Activated gamma-delta T cell treated with Interleukin-2 at 50 U/mL for 16 hours (primary cell): Measurements from ENCODE around the gene ALG13.
"Not testable (repeated sequence)": the region's sequence is repeated elsewhere in the genome, so short reads cannot be mapped to it uniquely, and the experiment has no call there.

Experiments used
- DNase-seq: peaks from one replicate; pipeline ENCODE4 v3.0.0-alpha.2; 2020

The ALG13 gene

GRCh38 chrX:111680988-111681779 is at the start of gene ALG13:
Gene ALG13 (plus strand): TSS chrX:111681170. CDS start chrX:111681219, 49 bp downstream.
- DNase-seq: peak; percentile 85

- DNase-seq: no peak
Measured at GRCh38 chrX:111634823-111635729, 45.9 kb upstream of the ALG13 start.

GRCh38 chrX:111641969-111642368 is 39.0 kb upstream of the ALG13 start:
- no peak for DNase-seq

- not testable (repeated sequence) for DNase-seq
Measured at GRCh38 chrX:111645165-111645564, 35.8 kb upstream of the ALG13 start.

GRCh38 chrX:111645607-111646006 is 35.4 kb upstream of the ALG13 start:
- DNase-seq: no peak

- DNase-seq: no peak
Measured at GRCh38 chrX:111646515-111646914, 34.5 kb upstream of the ALG13 start.

- DNase-seq: no peak
Measured at GRCh38 chrX:111648802-111649201, 32.2 kb upstream of the ALG13 start.

GRCh38 chrX:111649638-111650037 is 31.3 kb upstream of the ALG13 start:
- no peak for DNase-seq

GRCh38 chrX:111650845-111651244 is 30.1 kb upstream of the ALG13 start:
- DNase-seq: no peak

- no peak for DNase-seq
Measured at GRCh38 chrX:111652719-111653118, 28.3 kb upstream of the ALG13 start.

- no peak for DNase-seq
Measured at GRCh38 chrX:111661241-111661640, 19.7 kb upstream of the ALG13 start.

- no peak for DNase-seq
Measured at GRCh38 chrX:111662292-111662691, 18.7 kb upstream of the ALG13 start.

GRCh38 chrX:111671668-111672067 is 9.3 kb upstream of the ALG13 start:
- DNase-seq: no peak

- DNase-seq: no peak
Measured at GRCh38 chrX:111687305-111687704, 6.3 kb downstream of the ALG13 start.

- DNase-seq: no peak
Measured at GRCh38 chrX:111695297-111695880, 14.4 kb downstream of the ALG13 start.

GRCh38 chrX:111719426-111720210 is 38.6 kb downstream of the ALG13 start:
- DNase-seq: no peak

GRCh38 chrX:111728096-111728495 is 47.1 kb downstream of the ALG13 start:
- no peak for DNase-seq

- DNase-seq: no peak
Measured at GRCh38 chrX:111731351-111731750, 50.4 kb downstream of the ALG13 start.

GRCh38 chrX:111736571-111736970 is 55.6 kb downstream of the ALG13 start:
- no peak for DNase-seq

GRCh38 chrX:111742018-111742417 is 61.0 kb downstream of the ALG13 start:
- DNase-seq: no peak

- DNase-seq: no peak
Measured at GRCh38 chrX:111743316-111743715, 62.3 kb downstream of the ALG13 start.

- no peak for DNase-seq
Measured at GRCh38 chrX:111756486-111756885, 75.5 kb downstream of the ALG13 start.

GRCh38 chrX:111759686-111760085 is 78.7 kb downstream of the ALG13 start:
- no peak for DNase-seq
